Measurements from ENCODE around the gene HOXB4. TPM values are rescaled to one million over a fixed set of nuclear protein-coding genes. Genes with fewer than 3 reads are reported as not detected.

HOXB4 gene
- total and polyA plus RNA-seq, 2 of the 4 experiments (the other 2 are of a cell fraction), result 2.0 to 8.5 TPM

DNA sequence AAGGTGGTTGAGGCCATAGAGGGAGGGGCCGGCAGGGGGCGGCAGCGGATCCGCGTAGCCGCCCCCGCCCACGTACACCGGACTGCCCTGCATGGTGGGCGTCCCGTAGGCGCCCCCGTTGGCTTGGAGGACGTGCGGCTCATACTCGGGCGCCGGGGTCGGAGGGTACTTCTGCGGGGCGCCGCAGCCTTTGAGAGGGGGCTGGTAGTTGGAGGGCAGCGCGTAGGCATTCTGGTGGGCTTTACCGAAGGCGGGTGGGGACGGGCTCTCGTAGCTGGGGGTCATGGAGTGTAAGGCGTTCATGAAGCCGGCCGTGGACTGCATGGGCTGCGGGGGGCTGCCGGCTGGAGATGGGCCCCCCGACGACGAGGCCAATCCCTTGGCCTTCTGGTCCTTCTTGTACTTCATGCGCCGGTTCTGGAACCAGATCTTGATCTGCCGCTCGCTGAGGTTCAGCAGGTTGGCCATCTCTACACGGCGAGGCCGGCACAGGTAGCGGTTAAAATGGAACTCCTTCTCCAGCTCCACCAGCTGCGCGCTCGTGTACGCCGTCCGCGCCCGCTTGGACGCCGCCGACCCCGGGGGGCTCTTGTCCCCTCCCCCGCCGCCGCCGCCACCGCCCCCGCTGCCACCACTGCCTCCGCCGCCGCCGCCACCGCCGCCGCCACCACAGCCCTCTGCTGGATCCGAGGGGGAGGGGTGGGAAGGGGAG is 27.5 kb downstream of the HOXB4 start (continued):
- no peak for TF ChIP-seq MAZ (IDR thresholded peaks at IDR 0.05; ENCODE audit: borderline replicate concordance, low read depth, low read length)
- no peak for TF ChIP-seq BHLHE40 (IDR thresholded peaks at IDR 0.05; ENCODE audit: low read depth, low read length)

DNA sequence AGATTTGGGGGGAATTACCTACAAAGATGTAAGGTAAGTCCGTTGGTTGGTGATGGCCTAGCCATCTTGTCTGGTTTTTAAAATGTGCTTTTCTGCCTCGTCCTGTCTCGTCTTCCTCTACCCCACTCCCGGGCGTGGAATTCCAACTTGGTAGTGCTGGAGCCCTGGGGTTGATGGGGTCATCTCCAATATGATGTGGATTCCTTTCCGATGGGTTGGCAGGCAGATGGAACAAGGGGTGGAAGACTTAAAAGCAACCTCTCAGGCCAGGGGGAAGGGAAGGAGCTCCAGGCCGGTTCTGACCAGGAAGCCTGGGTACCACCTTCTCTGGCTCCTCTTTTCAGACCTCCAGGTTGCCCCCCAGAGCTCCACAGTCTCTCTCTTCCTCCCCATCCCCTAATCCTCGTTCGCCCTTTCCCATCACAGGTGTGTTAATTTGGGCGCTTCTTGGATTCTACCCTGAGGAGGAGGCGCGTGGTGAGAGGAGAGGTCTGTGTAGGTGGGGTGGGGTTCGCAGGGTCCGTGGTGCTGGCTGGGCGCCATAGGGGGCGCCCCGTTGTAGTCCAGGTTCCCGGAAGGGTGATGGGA is 28.1 kb downstream of the HOXB4 start:
- dilution Hi-C loops (cut with HindIII; ENCODE audit: low sequenced_read_pairs, unreplicated experiment) (no loop called here), in situ Hi-C loops (cut with MboI; ENCODE audit: low sequenced_read_pairs) (loop anchor here (10.0 kb wide), 1 partner anchor 195 kb away; no protein-coding TSS in a partner anchor), intact Hi-C loops (cut with micrococcal nuclease) (no loop called here)
- H3K9me3 ChIP-seq (ENCODE audit: control insufficient read depth, insufficient read depth, low read length), result no peaks in the 10 kb centered on the region
- H3K9me1 ChIP-seq (ENCODE audit: insufficient read depth, low read length), result peaks cover 3% of the 10 kb centered on the region; the same call in 1 of the 2 replicates
- peak overlapping the region; percentile 80 for H3K18ac ChIP-seq (ENCODE audit: low read depth, low read length)
- H3K23ac ChIP-seq (ENCODE audit: low read depth, low read length), result peak overlapping the region; percentile 99
- peak overlapping the region; percentile 94 for H2BK15ac ChIP-seq (ENCODE audit: low read depth, low read length)
- ChIA-PET CTCF (interaction anchor here (1.1 kb wide), 1 partner anchor 63 kb away, joined by 5 read pairs; no protein-coding TSS in a partner anchor), POLR2A (ENCODE audit: unreplicated experiment) (interaction anchor here (0.7 to 1.2 kb wide), 3 partner anchors 13 to 719 kb away, joined by 3 read pairs; no protein-coding TSS in a partner anchor)
- H3K27ac ChIP-seq (ENCODE audit: insufficient read depth, low read length), result peak overlapping the region; percentile 96
- ATAC-seq (ENCODE audit: low read depth) (peak; percentile 16), DNase-seq (peak; percentile 89)
- TSS peak; percentile 43 for BruUV-seq (replicated peaks)
- peak overlapping the region; percentile 88 for H3K56ac ChIP-seq (ENCODE audit: extremely low read depth, insufficient read depth, low read length)
- H3K27me3 ChIP-seq (ENCODE audit: control insufficient read depth, insufficient read depth, low read length), result no peaks in the 10 kb centered on the region
- H3K14ac ChIP-seq (replicated peaks; ENCODE audit: low read depth, low read length), result peak overlapping the region; percentile 96
- H3K4me2 ChIP-seq (ENCODE audit: low read depth, low read length), result peak overlapping the region; percentile 74
- 0% methylated on average over 2 of the region's 18 CpGs; no CpG with 5 or more reads in 1 of the 2 experiments for WGBS, 2 experiments (ENCODE audit: extremely low coverage in 2 of 2, insufficient read length in 1 of 2)
- H3K9ac ChIP-seq (ENCODE audit: low read depth, low read length), result peak overlapping the region; percentile 79
- peak overlapping the region; percentile 63 to 96 for H4K8ac ChIP-seq (ENCODE audit: low read depth in 2 of 2, low read length in 2 of 2)
- peak overlapping the region; percentile 95 for H2BK5ac ChIP-seq (ENCODE audit: low read depth, low read length, poor library complexity, severe bottlenecking)
- peak overlapping the region; percentile 92 for H2AK5ac ChIP-seq (ENCODE audit: low read depth, low read length)
- H4K91ac ChIP-seq (ENCODE audit: insufficient read depth, low read depth, low read length), result peak overlapping the region; percentile 98
- H3K4me1 ChIP-seq (ENCODE audit: control insufficient read depth, insufficient read depth, low read length), result peaks cover 48% of the 10 kb centered on the region
- peak overlapping the region; percentile 98 for H3K4ac ChIP-seq (ENCODE audit: low read depth, low read length)
- H3K36me3 ChIP-seq (ENCODE audit: control insufficient read depth, insufficient read depth, low read length), result peaks cover 33% of the 10 kb centered on the region
- H2BK120ac ChIP-seq (ENCODE audit: low read depth, low read length), result peak overlapping the region; percentile 97
- peak overlapping the region; percentile 91 for H2AK9ac ChIP-seq (replicated peaks; ENCODE audit: low read depth, low read length, poor library complexity)
- H3K79me1 ChIP-seq (ENCODE audit: low read depth in 1 of 2, low read length in 2 of 2), result peaks cover 4 to 25% of the 10 kb centered on the region in 2 experiments; a peak in 2 of 4 replicates
- peak overlapping the region; percentile 33 for H2AFZ ChIP-seq (replicated peaks; ENCODE audit: low read length, poor library complexity)
- H4K5ac ChIP-seq (ENCODE audit: low read depth, low read length), result peak overlapping the region; percentile 90
- H4K20me1 ChIP-seq (ENCODE audit: insufficient read depth, low read length), result no peaks in the 10 kb centered on the region
- peak overlapping the region; percentile 25 for H3K4me3 ChIP-seq (ENCODE audit: insufficient read depth, low read depth, low read length)
- peak overlapping the region; percentile 93 for H2BK20ac ChIP-seq (ENCODE audit: low read depth, low read length)
- TF ChIP-seq POLR2A (IDR thresholded peaks at IDR 0.05; ENCODE audit: low read depth, low read length), result no peak
- no peak for TF ChIP-seq RFX5 (IDR thresholded peaks at IDR 0.05; ENCODE audit: low read depth, low read length)
- TF ChIP-seq FOS (IDR thresholded peaks at IDR 0.05; ENCODE audit: low read depth, low read length), result no peak
- TF ChIP-seq CTCF (conservative IDR thresholded peaks at IDR 0.05; ENCODE audit: low read depth, low read length), result no peak
- TF ChIP-seq CHD1 (IDR thresholded peaks at IDR 0.05; ENCODE audit: low read depth, low read length), result no peak
- TF ChIP-seq RCOR1 (IDR thresholded peaks at IDR 0.05; ENCODE audit: insufficient replicate concordance, low read length), result no peak
- TF ChIP-seq SMC3 (IDR thresholded peaks at IDR 0.05; ENCODE audit: low read depth, low read length), result no peak
- TF ChIP-seq MAZ (IDR thresholded peaks at IDR 0.05; ENCODE audit: borderline replicate concordance, low read depth, low read length), result no peak
- TF ChIP-seq RAD21 (IDR thresholded peaks at IDR 0.05; ENCODE audit: low read length), result no peak
- TF ChIP-seq, protein P1, sequence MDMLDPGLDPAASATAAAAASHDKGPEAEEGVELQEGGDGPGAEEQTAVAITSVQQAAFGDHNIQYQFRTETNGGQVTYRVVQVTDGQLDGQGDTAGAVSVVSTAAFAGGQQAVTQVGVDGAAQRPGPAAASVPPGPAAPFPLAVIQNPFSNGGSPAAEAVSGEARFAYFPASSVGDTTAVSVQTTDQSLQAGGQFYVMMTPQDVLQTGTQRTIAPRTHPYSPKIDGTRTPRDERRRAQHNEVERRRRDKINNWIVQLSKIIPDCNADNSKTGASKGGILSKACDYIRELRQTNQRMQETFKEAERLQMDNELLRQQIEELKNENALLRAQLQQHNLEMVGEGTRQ (IDR thresholded peaks at IDR 0.05; ENCODE audit: low read depth, low read length), result no peak
- TF ChIP-seq NFE2L2 (IDR thresholded peaks at IDR 0.05; ENCODE audit: low read depth, low read length), result no peak
- no peak for TF ChIP-seq CEBPB (IDR thresholded peaks at IDR 0.05; ENCODE audit: low read depth, low read length)
